Fibroblast of villous mesenchyme (primary cell): Measurements from ENCODE around the gene TRIM52. TPM values are rescaled to one million over a fixed set of nuclear protein-coding genes. Genes with fewer than 3 reads are reported as not detected.
"Not testable (repeated sequence)": the region's sequence is repeated elsewhere in the genome, so short reads cannot be mapped to it uniquely, and the experiment has no call there.

Experiments used
- DNase-seq: peaks from one replicate; pipeline ENCODE4 v3.0.0-alpha.2; 2010; ENCODE audit warnings: low read depth
- H3K4me3 ChIP-seq: 2 replicates; pipeline ENCODE4 v1.5.1; 2011; ENCODE audit warnings: low read depth, mild to moderate bottlenecking, low read length
- total RNA-seq: library from RNA; depleted of rRNA; stranded (reverse); fragments of >200 nt; gene quantifications from 2 replicates; pipeline ENCODE4 v1.2.3, GENCODE V29; 2012
- TF ChIP-seq, protein P1 (sequence below): IDR thresholded peaks from 2 replicates; pipeline ENCODE4 v1.5.1; 2012; ENCODE audit warnings: low read depth, mild to moderate bottlenecking, low read length; ENCODE audit not compliant: insufficient read depth

TRIM52 gene
- 5.2 and 7.8 TPM in 2 replicates for total RNA-seq

DNA sequence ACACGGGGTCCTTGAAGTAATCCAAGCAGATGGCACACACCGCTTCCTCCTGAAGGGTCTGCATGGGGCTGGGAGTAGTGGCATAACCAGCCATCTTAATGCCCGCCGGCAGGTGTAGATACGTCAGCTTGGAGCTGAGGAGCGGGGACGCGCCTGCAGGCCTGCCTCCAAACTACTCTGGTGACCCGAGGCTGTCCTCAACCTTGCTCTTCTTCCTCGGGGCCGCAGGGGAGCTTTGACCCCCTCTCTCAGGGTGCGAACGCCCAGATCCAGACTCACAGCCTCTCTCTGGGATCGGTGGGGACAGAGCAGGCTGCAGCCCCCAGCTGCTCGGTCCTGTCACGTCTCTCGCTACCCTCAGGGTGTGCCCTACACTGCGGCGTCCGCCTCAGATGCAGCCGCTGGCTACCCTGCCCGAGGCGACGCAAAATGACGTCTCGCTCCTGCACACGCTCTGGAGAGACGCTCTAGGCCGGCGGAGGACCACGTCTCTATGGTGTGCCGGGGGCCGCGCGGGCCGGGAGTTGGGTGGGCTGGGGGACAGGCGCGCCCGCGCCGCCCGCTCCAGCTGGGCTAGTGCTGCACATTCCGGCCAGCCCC lies at the start of gene TRIM52:
Gene TRIM52, minus strand, starts transcription at position 424 of the 600 bp plus-strand sequence. Its CDS starts 330 bp downstream, at position 94.
- TF ChIP-seq, protein P1, sequence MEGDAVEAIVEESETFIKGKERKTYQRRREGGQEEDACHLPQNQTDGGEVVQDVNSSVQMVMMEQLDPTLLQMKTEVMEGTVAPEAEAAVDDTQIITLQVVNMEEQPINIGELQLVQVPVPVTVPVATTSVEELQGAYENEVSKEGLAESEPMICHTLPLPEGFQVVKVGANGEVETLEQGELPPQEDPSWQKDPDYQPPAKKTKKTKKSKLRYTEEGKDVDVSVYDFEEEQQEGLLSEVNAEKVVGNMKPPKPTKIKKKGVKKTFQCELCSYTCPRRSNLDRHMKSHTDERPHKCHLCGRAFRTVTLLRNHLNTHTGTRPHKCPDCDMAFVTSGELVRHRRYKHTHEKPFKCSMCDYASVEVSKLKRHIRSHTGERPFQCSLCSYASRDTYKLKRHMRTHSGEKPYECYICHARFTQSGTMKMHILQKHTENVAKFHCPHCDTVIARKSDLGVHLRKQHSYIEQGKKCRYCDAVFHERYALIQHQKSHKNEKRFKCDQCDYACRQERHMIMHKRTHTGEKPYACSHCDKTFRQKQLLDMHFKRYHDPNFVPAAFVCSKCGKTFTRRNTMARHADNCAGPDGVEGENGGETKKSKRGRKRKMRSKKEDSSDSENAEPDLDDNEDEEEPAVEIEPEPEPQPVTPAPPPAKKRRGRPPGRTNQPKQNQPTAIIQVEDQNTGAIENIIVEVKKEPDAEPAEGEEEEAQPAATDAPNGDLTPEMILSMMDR, result no peak
- DNase-seq, result peak; percentile 92
- H3K4me3 ChIP-seq, result peak within 1 kb of the TSS; percentile 94

DNA sequence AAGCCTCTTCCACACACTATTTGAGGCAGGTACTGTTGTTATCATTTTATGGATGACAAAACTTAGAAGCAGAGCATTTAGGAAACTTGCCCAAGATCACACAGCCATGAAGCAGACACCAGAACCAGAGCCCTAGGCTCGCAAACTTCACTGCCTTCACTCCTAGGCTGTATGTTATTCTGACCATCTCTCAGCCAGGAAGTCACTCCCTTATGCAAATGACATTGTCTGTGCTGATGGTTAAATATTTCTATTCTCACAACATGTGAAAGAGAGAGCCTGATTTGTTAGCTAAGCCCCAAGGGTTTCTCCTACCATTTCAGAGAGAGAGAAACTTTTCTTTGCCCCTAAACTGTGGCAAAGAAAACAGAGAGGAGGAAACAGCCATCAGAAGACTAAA lies 26.4 kb upstream of the TRIM52 start:
- not testable (repeated sequence) for DNase-seq, H3K4me3 ChIP-seq

DNA sequence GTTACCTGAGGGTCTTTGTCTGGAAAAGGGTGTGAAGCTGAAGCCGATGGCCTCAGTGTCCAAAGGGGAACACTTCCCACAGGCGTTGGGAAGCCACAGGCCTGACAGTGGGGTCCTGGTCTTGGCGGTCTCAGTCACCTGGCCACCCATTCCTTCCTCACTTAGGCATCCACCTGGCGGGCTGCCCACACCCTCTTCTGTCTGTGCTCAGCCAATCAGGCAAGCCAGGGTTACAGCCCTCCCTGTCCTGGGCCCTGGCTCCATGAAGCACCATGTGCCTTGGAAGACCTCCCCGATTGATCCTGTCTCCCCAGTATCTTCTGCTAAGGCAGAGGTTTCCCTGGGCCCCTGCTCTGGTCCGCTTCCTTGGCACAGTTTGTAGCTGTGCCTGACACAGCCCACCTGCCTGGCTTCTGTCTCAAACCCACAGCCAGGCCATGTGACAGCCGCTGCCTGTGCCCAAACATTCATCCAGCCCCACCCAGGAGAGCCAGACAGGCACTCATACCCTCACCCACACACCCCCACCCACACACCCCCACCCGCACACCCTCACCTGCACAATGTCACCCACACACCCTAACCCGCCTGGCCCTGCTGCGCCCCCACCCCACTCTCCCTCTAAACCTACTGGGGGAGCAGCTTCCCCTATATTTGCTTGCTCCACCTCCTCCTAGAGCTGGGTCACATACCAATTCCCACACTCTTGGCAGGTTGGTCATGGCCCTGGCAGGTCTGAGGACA lies 25.2 kb upstream of the TRIM52 start:
- DNase-seq, H3K4me3 ChIP-seq: not testable (repeated sequence)

DNA sequence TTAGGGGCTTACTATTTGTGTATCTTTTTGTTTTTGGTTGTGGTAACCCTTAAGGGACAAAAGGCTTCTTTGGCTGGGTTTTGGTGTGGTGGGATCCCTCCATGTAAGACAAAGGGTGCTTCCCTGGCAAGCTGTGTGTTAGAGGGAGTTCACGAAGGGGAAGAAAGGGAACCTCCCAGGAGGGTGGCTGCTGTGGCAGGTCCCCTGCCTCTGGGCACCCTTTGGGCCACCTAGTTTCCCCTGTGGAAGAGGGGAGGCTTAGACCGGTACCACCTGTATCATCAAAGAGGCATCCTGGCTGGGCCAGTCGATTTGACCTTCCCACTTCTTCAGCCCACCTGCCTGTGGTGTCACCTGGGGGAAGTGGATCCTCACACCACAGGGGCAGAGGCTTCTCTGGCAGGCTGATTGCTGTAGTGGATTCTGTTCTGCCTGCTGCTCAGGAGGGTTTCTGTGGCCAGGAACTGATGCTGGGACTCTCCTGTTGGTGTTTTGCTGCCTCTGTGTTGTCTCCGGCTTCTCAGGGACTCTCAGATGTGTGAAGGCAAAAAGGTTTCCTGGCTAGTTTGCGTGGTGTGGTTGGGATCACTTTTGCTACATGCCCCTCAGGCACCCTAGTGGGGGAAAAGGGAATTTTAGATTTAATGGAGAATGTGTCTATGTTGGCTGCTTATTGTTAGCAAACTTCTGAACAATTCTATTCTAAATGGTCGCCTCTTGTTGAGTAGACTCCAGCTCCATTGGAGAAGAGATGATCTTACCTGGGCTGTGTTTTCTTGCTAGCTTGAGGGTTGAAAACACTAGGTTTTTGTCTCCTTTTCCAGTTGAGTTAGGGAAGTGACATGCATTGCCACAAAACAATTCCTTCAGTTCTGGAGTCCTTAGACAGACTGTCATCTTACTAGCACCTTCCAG lies 23.2 kb upstream of the TRIM52 start:
- not testable (repeated sequence) for DNase-seq, H3K4me3 ChIP-seq
- TF ChIP-seq, protein P1, result peak; percentile 10

DNA sequence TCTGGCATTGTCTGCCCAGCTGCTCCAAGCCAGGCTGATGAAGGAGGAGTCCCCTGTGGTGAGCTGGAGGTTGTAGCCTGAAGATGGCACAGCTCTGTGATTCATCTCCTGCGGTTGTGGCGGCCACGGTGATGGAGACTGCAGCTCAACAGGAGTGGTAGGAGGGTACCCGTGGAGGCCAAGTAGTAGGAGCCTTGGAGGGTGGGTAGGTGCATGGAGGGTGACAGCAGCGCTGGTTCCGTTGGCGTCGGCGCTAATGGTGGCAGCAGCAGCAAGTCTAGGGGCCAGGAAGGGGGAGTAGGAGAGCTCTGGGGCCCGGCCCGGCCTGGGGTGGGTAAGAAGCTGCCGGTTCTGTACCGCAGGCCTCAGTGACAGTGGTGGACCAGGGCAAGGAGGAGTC lies 22.4 kb upstream of the TRIM52 start:
- TF ChIP-seq, protein P1, result no peak
- no peak for DNase-seq

DNA sequence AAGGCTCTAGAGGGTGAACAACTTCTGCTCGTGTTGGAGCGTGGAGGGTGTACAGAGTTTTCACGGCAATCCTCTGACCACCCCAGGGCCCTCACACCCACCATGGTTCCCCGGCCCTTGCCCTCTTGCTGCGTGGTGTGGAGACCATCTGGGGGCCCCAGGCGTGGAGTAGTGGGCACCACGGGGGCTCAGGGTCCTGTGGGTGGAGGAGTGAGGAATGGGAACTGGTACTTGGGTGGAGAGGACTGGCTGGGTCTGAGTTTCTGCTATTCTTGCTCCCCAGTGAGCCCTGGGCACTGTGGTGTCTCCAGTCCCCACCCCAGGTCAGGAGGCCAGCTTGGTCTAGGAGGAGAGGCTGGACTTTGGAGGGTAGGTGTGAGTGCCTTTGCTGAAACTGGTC lies 21.9 kb upstream of the TRIM52 start:
- no peak overlapping the region for H3K4me3 ChIP-seq
- TF ChIP-seq, protein P1, result no peak

More for the DNA sequence above, 22.4 kb upstream of the TRIM52 start:
- no peak overlapping the region for H3K4me3 ChIP-seq

DNA sequence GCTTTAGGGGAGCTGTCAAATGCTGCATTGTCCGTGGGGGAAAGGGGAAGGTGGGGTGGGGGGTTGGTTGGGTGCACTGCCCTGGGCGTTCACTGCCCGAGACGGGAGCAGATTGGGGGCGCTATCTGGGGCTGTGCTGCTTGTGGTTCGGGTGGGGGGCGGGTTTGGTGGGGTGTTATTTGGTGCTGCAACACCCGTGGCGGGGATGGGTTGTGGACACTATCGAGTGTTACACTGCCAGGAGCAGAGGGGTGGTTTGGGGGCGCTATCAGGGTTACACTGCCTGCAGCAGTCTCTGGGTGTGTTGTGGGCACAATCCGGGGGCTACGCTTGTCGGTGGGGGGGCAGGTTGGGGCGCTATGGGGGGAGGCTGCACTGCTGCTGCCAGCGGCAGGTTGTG lies 21.5 kb upstream of the TRIM52 start:
- not testable (repeated sequence) for DNase-seq
- peak overlapping the region; percentile 70 for H3K4me3 ChIP-seq

More for the DNA sequence above, 21.9 kb upstream of the TRIM52 start:
- DNase-seq, result no peak

DNA sequence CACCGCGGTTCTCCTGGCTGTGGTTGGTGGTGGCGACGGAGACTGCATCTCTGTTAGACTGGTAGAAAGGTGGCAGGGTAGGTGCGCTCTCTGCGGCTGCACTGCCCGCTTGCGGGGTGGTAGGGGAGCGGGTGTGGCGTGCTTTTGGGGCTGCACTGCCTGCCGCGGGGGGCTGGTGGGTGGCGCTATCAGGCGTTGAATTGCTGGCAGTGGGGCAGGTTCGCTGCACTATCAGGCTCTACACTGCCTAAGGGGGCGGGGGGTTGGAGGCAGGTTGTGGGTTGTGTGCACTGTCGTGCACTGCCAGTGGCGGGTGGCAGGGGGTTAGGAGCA lies 21.0 kb upstream of the TRIM52 start:
- DNase-seq, result no peak
- TF ChIP-seq, protein P1, result no peak
- peak overlapping the region; percentile 70 for H3K4me3 ChIP-seq
